Suppressor macrophage treated with lipopolysaccharide for 4 hours (primary cell): ENCODE results near the gene PTPA.
A peak's percentile ranks its signal among the peaks of the same experiment; 100 is the strongest.

ENCODE experiments used
- DNase-seq: peaks from one replicate; pipeline ENCODE4 v3.0.0-alpha.2; 2020

PTPA gene

DNA sequence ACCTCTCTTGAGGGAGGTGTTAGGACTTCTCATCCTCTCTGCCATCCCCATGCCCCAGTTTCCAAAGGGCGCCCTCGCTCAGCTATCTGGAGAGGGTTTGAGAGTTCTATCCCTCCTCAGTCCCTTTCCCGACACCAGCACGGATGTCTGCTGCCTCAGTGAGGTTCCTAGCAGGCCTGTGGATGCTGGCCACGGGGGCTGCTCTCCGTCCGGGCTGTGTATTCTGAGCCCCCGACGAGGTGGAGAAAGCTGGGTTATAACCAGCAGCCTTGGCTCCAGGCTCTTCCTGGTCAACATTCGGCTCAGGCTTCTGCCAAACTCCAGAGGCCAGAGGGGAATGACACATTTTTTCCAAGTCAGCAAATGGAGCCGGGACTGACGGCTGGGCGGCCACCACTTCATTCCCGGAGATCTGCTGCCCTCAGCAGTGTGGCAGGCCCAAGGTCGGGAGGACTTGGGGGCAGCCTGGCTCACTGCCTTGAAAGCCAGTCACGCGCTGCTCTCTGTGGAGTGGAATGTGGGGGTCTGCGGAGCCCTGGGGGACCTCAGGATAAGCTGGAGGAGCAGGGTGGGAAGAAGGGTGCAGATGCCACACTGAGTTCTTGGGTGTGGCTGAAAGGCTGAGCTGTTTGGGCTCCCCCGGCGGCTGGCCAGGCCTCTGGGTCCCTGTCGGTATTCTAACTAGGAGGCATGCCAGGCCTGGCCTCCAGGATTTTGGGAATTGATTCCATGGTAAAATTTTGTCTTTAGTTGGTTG is 27.4 kb downstream of the PTPA start:
- no peak for DNase-seq

DNA sequence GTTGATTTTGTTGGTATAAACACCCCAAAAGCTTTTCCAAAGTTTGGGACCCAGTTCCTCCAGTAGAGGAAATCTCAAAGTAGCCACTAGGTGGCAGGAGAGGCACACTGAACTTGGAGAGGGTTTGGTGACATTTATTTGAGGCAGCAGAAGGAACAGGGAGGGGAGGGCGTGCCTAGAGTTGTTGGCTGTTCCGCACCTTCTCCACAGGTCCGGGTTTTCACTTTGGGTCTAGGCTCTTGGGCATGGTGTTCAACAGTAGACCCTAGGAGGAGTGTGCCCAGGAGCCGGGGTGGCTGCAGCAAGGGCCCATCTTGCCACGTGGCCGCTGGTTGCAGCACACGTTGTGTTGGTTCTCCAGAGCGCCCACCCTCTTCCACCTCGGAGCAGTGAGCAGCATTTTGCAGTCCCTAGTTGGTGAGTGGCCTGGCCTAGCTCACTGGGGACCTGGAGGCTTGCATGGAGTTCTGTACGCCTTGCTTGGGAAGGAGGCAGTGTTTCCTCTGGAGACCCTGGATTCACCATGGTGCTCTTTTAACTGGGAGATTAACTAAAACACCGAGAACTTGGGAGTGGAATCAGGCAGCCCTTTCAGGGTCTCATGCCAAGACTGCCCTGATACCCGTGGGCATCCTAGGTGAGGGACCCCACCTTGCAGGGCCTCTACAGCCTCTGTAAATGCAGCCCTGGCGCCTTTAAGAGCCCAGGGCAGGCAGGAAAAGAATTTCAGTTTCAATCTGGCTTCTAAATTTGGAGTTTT is 28.2 kb downstream of the PTPA start:
- DNase-seq, result peak; percentile 87

DNA sequence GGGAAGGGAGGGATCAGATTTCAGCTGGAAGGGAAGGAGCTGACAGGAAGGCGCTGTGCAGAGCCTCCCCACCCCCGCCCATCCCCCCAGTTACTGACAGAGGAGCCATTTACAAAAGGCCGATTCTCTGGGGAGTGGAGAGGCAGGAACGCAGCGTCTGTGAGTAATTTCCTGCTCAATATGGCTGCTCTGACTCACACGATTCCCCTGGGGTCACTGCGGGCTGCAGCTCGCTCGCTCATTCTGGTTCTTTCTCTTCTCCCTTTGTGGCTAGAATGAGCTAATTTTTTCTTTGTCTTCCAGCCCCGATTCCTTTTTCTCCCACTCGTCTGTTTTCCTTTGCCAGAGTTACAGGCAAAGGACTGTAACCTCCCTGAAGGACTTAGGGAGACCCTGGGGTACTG is 28.8 kb downstream of the PTPA start:
- peak; percentile 99 for DNase-seq

DNA sequence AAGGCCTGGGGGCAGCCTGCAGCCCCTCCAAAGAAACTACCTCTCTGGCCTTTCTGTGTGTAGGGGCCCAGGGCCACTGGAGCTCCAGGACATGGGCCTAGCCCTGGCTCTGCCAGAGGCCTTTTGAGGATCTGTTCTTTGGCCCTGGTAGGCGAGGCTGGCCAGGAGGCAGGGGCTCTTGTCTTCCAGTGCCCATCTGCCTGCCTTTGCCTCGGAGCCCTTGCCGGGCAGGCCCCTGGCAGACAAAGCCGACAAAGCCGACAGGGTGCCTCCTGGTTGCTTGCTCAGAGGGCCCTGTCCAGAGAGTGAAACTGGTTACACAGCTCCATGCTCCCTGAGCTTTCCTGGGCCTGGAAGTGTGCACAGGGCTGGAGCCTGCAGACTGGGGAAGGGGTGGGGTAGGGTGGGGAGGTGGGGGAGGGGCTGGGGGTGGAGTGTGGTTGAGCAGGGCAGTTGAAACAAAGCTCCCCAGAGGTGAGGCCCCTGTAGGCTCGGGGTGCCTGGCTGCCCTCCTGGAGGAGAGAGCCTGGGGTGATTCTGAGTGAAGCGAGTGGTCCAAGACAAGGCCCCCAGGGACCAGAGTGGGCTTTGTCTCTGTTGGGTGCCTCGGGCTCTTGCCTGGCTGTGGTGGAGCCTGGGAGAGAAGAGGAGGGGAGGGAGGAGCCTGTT is 29.3 kb downstream of the PTPA start:
- peak; percentile 34 for DNase-seq

DNA sequence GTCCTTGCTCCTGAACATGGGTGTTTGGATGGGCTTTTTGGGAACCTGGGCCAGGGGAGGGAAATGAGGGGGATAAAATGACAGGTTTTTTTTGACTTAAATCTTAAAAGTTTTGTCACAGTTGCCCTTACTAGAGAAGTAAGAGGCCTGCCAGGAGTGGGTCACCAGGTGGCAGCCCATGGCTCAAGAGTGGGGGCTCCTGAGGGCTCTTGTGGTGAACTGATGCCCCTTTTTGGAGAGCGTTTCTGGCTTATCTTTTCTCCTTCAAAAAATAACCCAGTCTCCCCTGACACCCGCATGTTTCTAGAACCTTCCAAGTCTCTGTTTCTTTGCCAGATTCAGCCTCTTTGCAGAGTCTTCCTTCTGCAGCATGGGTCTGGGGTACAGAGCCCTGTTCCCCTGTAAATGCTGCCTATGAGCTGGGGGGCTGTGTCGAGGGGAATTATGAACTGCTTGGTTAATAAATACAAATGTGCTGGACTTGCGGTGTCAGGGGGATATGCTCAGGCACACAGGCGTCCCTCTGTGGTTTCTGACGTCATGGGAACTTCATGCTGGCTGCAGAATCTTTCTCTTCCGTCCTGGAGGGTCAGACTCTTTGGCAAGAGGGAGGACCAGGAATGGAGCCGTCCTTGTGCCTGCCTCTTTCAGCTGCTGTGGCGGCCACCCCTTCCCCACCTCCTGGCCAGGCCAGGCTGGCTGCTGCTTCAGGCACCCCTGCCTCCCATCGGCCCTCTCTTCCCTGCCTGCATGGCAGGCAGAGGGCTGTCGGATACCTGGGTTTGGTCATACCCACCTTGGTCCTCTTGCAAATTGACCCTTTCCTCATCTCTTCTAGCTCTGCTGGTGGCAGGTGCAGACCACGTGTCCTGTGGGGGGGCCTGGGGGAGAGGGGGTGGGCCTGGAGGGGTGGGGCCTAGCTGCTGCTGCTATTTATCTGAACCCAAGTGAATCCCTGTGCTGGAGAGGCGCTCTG is 30.1 kb downstream of the PTPA start:
- peak; percentile 86 for DNase-seq

DNA sequence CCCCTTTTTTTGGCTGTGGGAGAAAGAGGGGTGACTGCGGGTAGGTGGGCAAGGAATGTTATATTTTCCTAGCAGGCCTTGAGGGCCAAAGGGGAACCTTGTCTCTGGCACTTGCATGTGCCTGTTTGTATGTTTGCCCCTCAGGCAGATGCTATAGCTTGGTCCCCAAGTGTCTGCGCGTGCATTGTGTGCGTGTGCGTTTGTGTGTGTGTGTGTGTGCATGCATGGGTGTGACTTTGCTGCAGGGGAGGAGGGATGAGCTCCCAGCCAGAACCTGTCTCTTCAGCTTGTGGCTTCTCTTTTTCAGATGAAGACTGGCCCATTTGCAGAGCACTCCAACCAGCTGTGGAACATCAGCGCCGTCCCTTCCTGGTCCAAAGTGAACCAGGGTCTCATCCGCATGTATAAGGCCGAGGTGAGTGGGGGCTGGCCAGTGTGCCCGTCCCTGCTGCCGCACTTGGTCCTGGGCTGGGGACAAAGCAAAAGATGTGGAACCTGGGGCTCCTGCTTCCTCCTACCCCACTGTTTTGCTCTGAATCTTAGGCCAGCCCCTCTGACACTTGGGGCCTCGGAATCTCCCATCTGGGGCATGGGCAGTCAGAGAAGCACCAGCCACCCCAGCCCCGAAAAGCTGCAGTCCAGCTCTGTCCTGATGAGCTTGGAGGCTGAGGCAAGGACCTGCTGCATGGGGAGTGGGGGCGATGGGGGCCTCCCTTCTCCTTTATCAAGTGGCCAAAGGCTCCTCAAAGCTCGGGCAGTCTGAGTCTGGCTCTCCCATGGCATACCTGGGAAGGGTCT is 31.1 kb downstream of the PTPA start:
- DNase-seq, result no peak

DNA sequence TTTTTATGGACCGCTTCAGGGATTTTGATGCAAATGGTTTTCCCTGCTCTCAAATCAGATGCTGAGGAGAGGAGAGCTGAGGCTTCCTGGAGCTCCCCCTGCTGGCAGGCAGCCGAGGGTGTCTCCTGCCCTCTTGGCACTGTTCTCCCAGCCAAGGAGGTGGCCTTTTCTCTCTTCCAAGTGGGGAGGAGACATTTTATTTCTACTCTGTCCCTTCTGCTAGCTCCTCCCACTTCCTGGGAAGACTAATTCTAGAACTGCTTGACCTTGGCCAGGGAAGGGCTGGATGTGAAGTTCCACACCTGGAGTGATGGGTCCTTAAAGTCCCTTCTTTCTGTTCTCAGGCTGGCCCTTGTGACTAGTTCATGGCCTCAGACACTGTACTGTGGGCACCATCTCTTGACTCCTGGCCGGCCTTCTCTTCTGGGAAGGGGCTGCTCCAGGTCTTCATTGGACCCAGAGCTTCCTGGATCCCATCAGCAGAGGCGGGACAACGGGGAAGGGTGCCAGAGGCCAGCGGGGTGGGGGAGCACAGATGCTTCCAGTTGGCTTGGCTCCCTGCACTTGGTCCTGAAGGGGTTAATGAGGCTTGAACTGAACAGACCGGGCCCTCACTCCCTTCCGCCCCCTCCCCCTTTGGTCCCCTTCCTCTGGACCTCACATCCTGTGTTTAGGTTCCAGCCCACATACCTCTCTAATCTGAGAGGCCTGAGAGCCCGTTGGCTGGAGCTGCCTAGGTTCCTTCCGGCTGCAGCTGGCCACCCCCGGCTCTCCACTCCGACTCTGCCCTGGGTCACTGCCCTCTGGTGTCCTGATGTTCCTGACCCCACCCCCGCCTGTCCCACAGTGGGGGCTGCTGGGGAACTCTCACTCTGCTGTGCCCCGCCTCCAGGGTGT is 32.1 kb downstream of the PTPA start:
- DNase-seq, result peak; percentile 83

DNA sequence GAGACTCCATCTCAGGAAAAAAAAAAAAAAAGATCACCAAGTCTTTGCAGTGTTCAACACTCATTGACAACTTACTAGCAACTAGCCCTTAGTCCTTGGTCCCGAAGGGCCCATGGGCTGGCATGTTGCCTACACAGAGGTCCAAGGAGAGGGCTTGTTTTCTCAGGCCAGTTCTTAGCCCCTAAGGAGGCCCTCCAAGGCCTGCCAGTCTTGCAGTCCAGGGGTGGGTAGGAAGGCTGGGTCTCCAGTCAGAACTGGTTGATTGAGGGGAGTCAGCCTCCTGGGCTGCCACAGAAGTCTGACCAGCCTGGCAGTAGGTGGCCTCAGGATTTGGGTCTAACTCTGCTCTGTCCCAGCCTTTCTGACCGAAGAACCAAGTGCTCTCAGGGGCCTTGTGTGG is 34.1 kb downstream of the PTPA start:
- DNase-seq, result no peak

DNA sequence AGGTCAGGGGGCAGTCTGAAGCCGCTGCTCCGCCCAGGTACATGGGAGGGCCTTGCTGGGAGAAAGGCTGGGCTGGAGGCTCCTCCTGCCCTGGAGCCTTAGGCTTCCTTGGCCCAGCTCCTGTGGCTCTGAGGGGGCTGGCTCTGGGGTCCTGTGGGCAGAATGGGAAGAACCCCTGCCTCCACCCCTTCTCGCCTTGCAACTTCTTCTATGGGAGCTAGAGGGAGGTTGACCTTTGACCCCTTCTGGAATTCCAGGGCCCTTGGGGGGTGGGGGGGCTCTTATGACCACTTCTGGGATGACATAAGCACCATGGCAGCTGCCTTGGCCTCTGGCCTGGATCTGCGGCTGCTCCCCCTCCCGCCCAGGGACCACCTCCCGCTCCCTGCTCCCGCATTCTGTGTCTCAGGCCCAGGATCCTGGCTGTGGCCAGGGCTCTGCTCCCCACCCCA is 34.7 kb downstream of the PTPA start:
- no peak for DNase-seq

DNA sequence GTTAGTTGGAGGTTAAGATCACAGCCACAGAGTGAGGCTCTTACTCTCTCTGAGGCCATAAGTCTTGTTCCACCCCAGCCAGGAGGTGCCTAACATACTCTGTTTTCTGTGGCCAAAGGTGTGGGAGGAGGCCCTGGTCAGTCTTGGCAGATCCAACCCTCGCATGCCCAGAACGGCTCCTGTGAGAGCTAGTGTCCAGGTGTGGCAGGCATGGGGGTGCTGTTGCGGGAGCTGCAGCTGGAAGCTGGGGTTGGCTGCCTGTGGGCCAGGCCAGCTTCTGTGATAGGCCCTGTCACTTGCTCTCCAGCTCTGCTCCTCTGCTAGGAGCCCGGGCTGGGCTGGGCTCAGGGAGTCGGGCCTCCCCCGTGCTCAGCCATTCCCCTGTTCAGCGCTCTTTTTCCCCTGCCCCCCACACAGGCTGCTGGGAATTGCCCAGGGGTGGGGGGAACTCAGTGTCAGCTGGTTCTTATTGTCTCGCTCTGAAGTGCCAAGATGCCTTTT is 35.3 kb downstream of the PTPA start:
- no peak for DNase-seq

DNA sequence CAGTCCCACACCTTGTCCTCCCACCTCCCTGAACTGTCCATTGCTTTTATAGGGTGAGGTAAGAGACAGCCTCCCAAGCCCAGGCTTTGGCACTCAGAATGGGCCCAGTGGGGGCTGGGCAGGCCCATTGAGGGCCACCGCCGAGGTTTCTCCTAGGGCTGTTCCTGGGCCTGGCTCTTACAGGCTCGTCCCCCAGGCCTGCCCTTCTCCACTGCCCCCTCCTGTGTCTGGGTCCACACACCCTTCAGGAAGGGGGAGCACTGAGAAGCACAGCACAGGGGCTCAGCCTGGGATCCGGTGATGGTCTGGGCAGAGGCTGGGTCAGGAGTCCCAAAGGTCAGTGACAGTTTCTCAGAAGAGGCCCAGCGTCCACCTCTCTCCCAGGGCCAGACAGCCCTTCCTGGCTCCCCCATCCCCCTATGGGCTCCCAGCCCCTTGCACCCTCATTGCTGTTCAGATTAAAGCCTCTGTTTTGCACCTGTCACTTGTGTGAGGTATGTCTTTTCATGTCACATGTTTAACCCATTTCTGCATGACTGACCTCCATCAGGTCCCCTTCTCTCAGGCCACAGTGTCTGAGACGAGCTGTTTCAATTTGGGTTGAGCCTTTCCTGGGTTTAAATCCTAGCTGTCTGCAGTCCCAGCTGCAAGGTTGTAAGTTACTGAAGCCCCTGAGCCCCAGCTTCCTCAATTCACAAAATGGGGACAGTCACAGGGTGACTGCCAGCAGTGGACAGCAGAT is 37.4 kb downstream of the PTPA start:
- no peak for DNase-seq

DNA sequence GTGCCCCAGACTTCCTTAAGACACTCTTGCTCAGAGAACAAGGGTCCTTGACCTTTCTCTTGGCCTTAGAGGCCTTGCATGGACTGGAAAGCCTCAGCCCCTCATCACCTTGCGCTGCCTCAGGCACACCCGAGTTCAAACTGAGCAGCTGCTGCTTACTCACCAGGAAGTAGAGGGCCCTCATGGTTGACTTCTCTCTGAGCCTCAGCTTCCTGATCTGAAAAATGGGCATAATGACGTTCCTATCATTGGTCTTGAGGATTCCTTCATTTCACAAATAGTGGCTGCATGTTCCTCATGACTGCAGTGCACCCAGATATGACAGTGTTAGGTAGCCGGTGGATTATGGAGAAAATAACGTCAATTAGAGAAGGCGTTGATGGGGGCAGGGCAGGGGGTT is 38.2 kb downstream of the PTPA start:
- DNase-seq, result no peak

DNA sequence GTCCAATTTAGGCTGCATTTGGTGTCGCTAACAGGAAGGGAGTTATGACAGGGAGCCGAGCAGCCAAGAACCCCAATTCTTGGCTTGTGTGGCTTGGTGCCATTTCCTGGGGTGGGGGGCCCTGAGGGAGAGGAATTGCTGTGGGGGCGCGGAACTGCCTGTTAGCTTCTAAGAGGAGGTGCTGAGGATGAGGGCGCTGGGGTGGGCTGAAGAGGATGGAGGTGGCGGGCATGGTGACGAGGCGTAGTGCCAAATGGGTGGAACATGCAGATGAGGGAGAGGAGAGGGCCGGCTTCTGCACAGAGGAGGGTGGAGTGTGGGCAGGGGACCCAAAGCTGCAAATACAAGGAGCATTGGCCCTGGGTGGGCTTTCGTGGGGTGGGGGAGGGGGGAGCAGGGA is 38.9 kb downstream of the PTPA start:
- no peak for DNase-seq

DNA sequence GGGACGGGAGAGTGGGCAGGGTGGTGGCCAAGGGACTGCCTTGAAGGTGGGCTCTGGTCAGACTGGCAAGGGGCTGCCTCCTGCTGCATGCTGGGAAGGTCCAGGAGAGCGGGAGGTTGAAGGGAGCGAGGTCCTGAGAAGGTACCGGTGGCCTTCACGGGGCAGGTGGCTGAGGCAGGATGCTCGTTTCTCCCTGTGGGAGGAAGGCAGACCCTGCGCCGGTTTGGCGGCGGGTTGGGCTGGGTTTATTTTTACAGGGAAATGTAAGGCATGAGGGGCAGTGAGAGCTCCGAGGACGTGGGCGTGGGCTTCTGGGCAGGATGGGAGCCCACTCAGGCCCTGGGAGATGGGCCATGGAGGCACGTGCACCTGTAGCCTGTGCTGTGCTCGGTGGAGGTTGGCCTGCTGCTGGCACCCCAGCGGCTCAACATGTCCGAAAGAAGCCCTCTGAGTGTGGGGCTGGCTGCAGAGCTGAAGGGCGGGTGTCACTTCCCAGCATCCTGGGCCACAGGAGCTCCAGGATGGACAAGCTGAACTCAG is 39.5 kb downstream of the PTPA start:
- DNase-seq, result no peak

DNA sequence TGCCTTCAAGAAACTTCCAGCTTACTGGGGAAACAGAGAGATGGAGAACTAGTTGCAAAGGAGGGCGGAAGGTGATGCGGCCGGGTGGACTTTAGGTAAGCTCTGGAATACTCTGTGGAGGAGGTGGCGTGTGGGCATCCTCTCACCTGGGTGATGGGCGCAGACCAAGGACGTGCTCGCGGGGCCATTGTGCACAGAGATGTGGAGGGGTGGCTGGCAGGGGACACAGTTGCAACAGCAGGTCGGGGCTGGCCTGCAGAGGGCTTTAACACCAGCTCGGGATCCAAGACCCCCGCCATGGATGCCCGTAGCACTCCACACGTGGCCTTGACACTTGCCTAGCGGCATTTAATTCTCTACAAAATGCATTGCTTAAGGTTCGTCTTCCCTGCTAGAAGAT is 40.3 kb downstream of the PTPA start:
- DNase-seq, result no peak

DNA sequence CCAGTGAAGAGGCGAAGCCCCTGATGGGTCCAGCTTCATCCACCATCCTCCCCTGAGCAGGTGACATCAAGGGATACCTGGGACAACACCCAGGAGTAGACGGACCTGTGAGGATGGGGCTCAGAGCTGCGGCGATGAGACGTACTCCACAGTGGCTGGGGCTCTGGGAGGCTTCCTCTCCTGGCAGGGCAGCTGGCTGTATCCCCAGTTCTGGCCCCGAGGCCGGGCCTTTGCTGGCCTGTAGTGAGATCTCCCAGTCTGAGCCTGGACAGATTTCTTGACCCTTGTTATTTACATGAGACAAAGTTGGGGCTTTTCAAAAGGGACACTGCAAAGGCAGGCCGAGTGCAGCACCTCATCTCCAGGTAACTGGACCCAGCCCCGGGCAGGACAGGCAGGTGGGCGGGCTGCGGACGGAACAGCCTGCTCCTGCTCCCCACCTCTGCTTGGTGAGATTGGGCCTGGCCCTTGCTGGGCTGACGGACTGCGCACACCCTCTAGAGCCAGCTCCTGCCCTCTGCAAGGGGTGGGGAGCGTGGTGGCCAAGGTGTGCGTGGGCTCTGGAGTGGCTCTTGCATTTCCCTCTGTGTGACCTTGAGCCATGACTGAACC is 43.8 kb downstream of the PTPA start:
- no peak for DNase-seq

DNA sequence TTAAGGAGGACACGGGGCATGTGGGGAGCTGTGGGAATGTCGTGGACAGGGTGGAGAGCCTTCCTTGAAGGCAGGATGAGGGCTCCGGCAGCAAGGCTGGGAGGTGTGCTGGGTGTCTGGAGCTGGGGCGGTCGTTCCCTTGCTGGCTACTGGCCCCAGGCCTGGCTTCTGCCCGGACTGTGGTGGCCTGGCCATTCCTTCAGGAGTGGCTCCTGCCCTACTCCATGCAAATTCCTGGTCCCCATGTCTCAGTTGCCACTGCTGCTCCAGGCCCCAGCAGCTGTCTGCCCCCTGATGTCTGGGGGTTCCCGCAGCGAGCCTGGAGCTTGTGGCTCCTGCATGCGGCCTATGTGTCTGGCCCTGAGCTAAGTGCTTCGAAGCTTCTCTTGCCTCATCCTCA is 44.9 kb downstream of the PTPA start:
- DNase-seq, result no peak

DNA sequence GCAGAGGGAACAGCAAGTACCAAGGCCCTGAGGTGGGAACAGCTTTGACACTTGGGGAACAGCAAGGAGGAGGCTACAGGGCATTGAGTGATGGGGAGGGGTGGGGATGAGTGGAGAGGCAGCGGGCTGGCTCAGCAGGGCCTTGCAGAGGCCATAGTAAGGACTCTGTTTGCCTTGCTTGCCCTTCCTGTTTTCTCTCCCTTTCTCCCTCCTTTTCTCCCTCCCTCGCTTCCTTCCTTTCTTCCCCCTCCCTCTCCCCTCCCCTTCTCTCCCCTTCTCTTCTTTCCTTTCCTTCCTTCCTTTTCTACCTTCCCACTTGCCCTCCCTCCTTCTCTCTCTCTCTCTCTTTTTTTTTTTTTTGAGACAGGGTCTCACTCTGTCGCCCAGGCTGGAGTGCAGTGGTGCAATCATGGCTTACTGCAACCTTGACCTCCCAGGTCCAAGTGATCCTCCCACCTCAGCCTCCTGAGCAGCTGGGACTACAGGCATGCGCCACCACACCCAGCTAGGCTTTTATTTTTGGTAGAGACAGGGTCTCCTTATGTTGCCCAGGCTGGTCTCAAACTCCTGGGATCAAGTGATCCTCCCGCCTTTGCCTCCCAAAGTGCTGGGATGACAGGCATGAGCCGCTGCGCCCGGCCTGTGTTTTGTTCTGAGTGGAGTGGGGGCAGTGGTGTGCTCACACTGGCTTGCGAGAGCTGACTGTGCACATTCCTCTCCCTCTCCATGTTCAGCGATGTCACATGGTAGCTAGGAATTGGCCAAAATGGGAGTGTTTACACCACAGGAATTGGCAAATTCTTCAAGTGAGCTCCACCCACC is 49.7 kb downstream of the PTPA start:
- DNase-seq, result no peak
